Smooth muscle cell (in vitro differentiated cells): ENCODE measurements around the gene BIN1. TPM values are rescaled to one million over a fixed set of nuclear protein-coding genes. Genes with fewer than 3 reads are reported as not detected.

Source experiments
- DNase-seq: peaks from one replicate; lab custom pipeline; 2025; ENCODE audit not compliant: unreplicated experiment; lab: John Stamatoyannopoulos, UW
- H2AFZ ChIP-seq: fragments of 200-600 bp; sonication (generic); 2 replicates; pipeline ENCODE4 v1.6.0; 2016; ENCODE audit warnings: antibody characterized with exemption, low read depth, mild to moderate bottlenecking
- H3F3A ChIP-seq: fragments of 200-600 bp; sonication (generic); 2 replicates; pipeline ENCODE4 v1.6.0; 2017; ENCODE audit warnings: antibody characterized with exemption, low read depth
- H3K27ac ChIP-seq: fragments of 200-600 bp; sonication (generic); 2 replicates; pipeline ENCODE4 v1.5.1; 2016; ENCODE audit warnings: low read depth, mild to moderate bottlenecking
- H3K27me3 ChIP-seq: fragments of 200-600 bp; sonication (generic); 2 replicates; pipeline ENCODE4 v1.6.1; 2016; ENCODE audit warnings: low read depth, mild to moderate bottlenecking
- H3K36me3 ChIP-seq: fragments of 200-600 bp; sonication (generic); 2 replicates; pipeline ENCODE4 v1.5.1; 2016; ENCODE audit warnings: low read depth
- H3K4me1 ChIP-seq: fragments of 200-600 bp; sonication (generic); 2 replicates; pipeline ENCODE4 v1.5.1; 2016; ENCODE audit warnings: low read depth
- H3K4me2 ChIP-seq: fragments of 200-600 bp; sonication (generic); 2 replicates; pipeline ENCODE4 v1.6.0; 2016; ENCODE audit warnings: mild to moderate bottlenecking
- H3K4me3 ChIP-seq: fragments of 200-600 bp; sonication (generic); 2 replicates; pipeline ENCODE4 v1.5.1; 2016; ENCODE audit warnings: mild to moderate bottlenecking
- H3K79me2 ChIP-seq: fragments of 200-600 bp; sonication (generic); 2 replicates; pipeline ENCODE4 v1.6.0; 2016; ENCODE audit warnings: low read depth, mild to moderate bottlenecking
- H3K9ac ChIP-seq: fragments of 200-600 bp; sonication (generic); 2 replicates; pipeline ENCODE4 v1.6.0; 2016; ENCODE audit warnings: low read depth
- H3K9me3 ChIP-seq: fragments of 200-600 bp; sonication (generic); replicated peaks from 2 replicates; pipeline ENCODE4 v1.5.1; 2016; ENCODE audit warnings: low read depth
- H4K20me1 ChIP-seq: fragments of 200-600 bp; sonication (generic); 2 replicates; pipeline ENCODE4 v1.6.0; 2016; ENCODE audit warnings: low read depth
- WGBS: methylation state at CpG from one replicate; pipeline ENCODE4 v1.1.7; 2016; ENCODE audit warnings: low lambda C conversion rate; 5-methylcytosine and 5-hydroxymethylcytosine counted together
- polyA plus RNA-seq: library from polyadenylated mRNA; unstranded; fragments of >200 nt; fragmentation: Nextera tagmentation; extraction: Ambion mirVana; gene quantifications from 2 replicates; pipeline ENCODE4 v1.2.1, GENCODE V29; 2016
- total RNA-seq: library from RNA; depleted of rRNA; stranded (reverse); fragments of >200 nt; gene quantifications from 2 replicates; pipeline ENCODE4 v1.2.3, GENCODE V29; 2014
- TF ChIP-seq, protein P1 (sequence below): fragments of 200-600 bp; sonication (generic); IDR thresholded peaks from 2 replicates; pipeline ENCODE4 v1.5.1; 2017; ENCODE audit warnings: borderline replicate concordance, mild to moderate bottlenecking, antibody characterized with exemption; ENCODE audit not compliant: insufficient read depth, poor library complexity, severe bottlenecking

BIN1 gene
- total and polyA plus RNA-seq, 2 experiments from 2014 or later = 25.4 to 32.4 TPM

DNA sequence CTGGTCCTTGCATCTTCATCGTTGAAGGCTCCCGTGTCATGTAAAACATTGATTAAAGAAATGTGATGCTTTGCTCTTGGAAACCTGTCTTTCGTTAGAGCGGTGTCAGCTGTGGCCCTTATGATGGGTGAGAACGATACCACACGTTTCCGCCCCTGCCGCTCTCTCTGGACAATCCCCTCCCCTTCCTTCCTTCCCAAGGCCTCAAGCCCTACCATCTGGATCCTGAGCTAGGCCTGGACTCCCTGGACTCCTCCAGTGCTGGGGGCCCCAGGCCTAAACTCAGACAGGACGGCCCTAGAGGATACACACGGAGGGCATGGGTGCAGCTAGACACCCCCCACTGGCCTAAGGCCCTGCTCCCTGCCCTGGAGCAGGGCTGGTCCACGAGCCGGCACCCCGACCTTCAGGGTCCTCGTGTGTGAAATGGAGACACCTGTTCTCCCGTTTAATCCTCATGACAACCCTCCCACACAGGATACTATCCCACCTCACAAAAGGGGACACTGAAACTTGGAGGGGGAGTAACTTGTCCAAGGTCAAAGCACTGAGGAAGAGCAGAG is 13.2 kb downstream of the BIN1 start:
- H3K4me3 ChIP-seq = no peak overlapping the region
- no peak overlapping the region for H3K9ac ChIP-seq
- H3K4me2 ChIP-seq = no peak overlapping the region
- H3K27ac ChIP-seq = no peak overlapping the region
- no peaks in the 10 kb centered on the region for H3K36me3 ChIP-seq
- no peaks in the 10 kb centered on the region for H3K27me3 ChIP-seq
- H3K79me2 ChIP-seq = peaks cover 62% of the 10 kb centered on the region
- TF ChIP-seq, protein P1, sequence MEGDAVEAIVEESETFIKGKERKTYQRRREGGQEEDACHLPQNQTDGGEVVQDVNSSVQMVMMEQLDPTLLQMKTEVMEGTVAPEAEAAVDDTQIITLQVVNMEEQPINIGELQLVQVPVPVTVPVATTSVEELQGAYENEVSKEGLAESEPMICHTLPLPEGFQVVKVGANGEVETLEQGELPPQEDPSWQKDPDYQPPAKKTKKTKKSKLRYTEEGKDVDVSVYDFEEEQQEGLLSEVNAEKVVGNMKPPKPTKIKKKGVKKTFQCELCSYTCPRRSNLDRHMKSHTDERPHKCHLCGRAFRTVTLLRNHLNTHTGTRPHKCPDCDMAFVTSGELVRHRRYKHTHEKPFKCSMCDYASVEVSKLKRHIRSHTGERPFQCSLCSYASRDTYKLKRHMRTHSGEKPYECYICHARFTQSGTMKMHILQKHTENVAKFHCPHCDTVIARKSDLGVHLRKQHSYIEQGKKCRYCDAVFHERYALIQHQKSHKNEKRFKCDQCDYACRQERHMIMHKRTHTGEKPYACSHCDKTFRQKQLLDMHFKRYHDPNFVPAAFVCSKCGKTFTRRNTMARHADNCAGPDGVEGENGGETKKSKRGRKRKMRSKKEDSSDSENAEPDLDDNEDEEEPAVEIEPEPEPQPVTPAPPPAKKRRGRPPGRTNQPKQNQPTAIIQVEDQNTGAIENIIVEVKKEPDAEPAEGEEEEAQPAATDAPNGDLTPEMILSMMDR = no peak
- H3K4me1 ChIP-seq = peaks cover 20% of the 10 kb centered on the region
- DNase-seq = no peak
- H3F3A ChIP-seq = peaks cover 2% of the 10 kb centered on the region
- 85% methylated on average over 15 of the region's 15 CpGs for WGBS
- H2AFZ ChIP-seq = no peak overlapping the region
- H4K20me1 ChIP-seq = peaks cover 100% of the 10 kb centered on the region
- no peaks in the 10 kb centered on the region for H3K9me3 ChIP-seq

DNA sequence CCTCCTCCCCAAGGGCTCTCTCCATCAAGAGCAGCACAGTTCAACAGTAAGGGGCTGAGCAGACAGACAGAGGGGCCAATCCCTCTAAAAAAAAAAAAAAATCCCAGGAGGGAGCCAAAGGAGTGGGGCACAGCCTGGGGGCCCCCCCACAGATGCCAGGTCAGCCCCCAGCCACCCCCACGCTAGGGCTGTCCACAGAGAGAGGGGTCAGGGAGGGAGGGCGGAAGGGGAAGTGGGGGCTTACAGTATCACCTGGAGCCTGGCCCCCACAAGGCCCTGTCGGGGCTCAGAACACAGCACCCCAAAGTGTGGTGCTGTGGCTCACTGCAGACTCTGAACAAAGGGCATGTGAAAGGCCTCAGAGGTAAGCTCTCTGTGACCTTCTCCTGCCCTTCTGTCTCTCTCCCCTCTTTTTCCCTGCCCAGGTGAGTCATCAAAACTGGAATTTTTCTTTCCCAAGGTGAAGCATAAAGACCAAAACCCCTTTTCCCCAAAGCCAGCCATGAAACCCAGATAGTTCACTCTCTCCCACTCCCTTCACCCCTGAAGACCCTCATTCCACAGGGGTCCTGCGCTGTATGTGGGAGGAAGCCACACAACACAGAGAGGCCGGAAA is 13.9 kb downstream of the BIN1 start:
- Histone ChIP-seq H3F3A (peaks cover 7% of the 10 kb centered on the region), H3K9ac (no peak overlapping the region), H3K4me1 (peaks cover 16% of the 10 kb centered on the region), H3K27ac (no peak overlapping the region), H3K79me2 (peaks cover 57% of the 10 kb centered on the region), H3K4me3 (no peak overlapping the region), H3K4me2 (no peak overlapping the region), H4K20me1 (peaks cover 100% of the 10 kb centered on the region), H3K9me3 (no peaks in the 10 kb centered on the region), H3K36me3 (no peaks in the 10 kb centered on the region), H3K27me3 (no peaks in the 10 kb centered on the region), H2AFZ (no peak overlapping the region)
- no peak for DNase-seq
- TF ChIP-seq, protein P1 = no peak
- WGBS = 88% methylated on average over 2 of the region's 5 CpGs

DNA sequence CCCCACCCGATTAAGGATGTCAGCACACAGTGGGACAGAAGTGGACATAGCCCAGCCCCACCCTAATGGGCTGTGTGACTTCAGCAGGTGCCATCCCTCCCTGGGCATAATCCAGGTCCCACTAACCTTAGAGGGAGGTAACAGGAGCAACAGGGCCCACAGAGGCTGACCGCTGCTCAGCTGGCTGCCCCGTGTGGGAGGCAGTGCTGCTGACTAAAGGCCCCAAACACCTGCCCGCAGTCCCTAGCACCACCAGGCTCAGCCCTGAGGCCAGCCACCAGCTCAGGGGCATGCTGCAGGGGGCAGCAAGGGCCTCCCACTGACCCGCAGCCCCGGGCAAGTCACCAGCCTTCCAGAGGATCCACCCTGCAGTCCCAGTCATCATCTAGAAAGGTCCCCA is 14.6 kb downstream of the BIN1 start:
- Histone ChIP-seq H4K20me1 (peaks cover 100% of the 10 kb centered on the region), H3K79me2 (peaks cover 50% of the 10 kb centered on the region), H3F3A (peaks cover 10% of the 10 kb centered on the region), H3K4me3 (no peak overlapping the region), H3K4me2 (no peak overlapping the region), H3K27ac (no peak overlapping the region), H3K36me3 (no peaks in the 10 kb centered on the region), H2AFZ (no peak overlapping the region), H3K9me3 (no peaks in the 10 kb centered on the region), H3K9ac (no peak overlapping the region), H3K27me3 (no peaks in the 10 kb centered on the region), H3K4me1 (peaks cover 17% of the 10 kb centered on the region)
- 86% methylated on average over 6 of the region's 6 CpGs for WGBS
- TF ChIP-seq, protein P1 = no peak
- DNase-seq = no peak

DNA sequence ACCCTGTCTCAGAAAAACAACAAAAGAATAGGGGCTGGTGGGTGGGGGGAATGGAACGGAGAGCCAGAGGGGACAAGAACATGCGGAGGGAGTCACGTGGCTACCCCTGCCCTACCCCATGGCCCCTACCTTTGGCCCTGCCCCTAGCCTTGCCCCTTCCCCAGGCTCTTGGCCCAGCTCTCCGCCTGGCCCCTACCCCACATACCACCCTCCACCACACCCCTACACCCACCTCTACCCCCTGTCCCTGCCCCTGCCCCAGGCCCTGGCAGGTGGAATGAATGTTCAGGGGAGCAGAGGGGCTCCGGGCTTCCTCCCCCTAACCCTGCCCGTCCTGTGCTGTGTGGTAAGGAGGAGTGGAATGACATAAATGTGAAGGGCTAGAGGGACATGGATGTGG is 15.1 kb downstream of the BIN1 start:
- 95% methylated on average over 5 of the region's 6 CpGs for WGBS

More for the DNA sequence above, 15.1 kb downstream of the BIN1 start:
- Histone ChIP-seq H3K27ac (no peak overlapping the region), H3K4me2 (no peak overlapping the region), H3K79me2 (peaks cover 46% of the 10 kb centered on the region), H2AFZ (no peak overlapping the region), H4K20me1 (peaks cover 100% of the 10 kb centered on the region), H3F3A (peaks cover 14% of the 10 kb centered on the region), H3K9me3 (no peaks in the 10 kb centered on the region), H3K4me3 (no peak overlapping the region), H3K4me1 (peaks cover 21% of the 10 kb centered on the region), H3K27me3 (no peaks in the 10 kb centered on the region), H3K36me3 (no peaks in the 10 kb centered on the region), H3K9ac (no peak overlapping the region)
- DNase-seq = no peak
- TF ChIP-seq, protein P1 = no peak
